GM18858 (cell line): Measurements from ENCODE around the gene FGA.

Experiments
- ATAC-seq: cut with Tn5 transposase; IDR thresholded peaks from one replicate; pipeline ENCODE4 v1.9.1; 2021; ENCODE audit not compliant: unreplicated experiment

Gene FGA

DNA sequence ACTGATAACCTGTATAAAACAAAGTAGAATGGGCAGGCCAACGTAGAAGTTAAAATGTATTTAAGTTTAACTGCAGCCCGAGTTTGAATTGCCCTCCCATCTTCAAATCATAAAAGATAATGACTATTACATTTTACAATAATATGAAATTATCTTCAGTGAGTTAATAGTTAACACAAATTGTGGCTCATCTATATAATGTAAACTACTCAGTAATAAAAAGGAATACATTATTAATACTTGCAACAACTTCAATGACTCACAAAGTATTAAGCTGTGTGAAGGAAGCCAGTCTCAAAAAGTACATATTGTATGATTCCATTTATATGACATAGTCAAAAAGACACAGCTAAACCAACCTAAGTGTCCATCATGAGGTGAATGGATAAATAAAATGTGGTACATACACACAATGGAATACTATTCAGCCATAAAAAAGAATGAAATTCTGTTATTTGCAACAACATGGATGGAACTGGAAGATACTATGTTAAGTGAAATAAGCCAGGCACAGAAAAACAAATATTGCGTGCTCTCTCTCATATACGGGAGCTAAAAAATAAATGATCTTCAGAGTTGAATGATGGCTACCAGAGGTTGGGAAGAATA lies 48.2 kb downstream of the FGA start:
- ATAC-seq, result no peak
